ENCODE measurements around the gene SPATS1.
"Not testable (repeated sequence)": the region's sequence is repeated elsewhere in the genome, so short reads cannot be mapped to it uniquely, and the experiment has no call there.

Gene SPATS1

GRCh38 chr6:44338228-44339122, 4.0 kb upstream of the SPATS1 start:
- no peak overlapping the region for H3K4me3 ChIP-seq (ENCODE audit: low read depth, low read length)
- TF ChIP-seq, protein P1, sequence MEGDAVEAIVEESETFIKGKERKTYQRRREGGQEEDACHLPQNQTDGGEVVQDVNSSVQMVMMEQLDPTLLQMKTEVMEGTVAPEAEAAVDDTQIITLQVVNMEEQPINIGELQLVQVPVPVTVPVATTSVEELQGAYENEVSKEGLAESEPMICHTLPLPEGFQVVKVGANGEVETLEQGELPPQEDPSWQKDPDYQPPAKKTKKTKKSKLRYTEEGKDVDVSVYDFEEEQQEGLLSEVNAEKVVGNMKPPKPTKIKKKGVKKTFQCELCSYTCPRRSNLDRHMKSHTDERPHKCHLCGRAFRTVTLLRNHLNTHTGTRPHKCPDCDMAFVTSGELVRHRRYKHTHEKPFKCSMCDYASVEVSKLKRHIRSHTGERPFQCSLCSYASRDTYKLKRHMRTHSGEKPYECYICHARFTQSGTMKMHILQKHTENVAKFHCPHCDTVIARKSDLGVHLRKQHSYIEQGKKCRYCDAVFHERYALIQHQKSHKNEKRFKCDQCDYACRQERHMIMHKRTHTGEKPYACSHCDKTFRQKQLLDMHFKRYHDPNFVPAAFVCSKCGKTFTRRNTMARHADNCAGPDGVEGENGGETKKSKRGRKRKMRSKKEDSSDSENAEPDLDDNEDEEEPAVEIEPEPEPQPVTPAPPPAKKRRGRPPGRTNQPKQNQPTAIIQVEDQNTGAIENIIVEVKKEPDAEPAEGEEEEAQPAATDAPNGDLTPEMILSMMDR (IDR thresholded peaks at IDR 0.05; ENCODE audit: low read depth, low read length): peak; percentile 62

DNA sequence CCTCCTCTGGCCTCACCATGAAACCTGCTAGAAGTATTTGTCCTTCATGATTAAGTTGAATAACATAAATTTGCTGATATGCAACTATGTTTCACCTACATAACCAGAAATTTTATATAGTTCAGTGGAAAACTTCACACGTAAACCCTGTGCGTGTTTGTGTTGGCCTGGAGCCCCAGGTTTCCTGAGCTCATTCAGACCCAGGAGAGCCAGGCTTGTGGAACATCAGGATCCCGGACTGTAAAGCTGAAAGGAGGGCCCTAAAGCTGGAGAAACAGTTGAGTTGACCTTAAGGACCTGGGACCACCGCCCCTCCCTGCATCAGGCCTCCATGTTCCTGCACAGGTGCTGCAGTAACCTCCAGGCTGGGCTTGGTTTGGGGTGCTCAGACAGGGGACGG, 3.1 kb upstream of the SPATS1 start:
- TF ChIP-seq, protein P1 (IDR thresholded peaks at IDR 0.05; ENCODE audit: low read depth, low read length): no peak
- H3K4me3 ChIP-seq (ENCODE audit: low read depth, low read length): no peak overlapping the region

- no peak overlapping the region for H3K4me3 ChIP-seq (ENCODE audit: low read depth, low read length)
- TF ChIP-seq, protein P1 (IDR thresholded peaks at IDR 0.05; ENCODE audit: low read depth, low read length): no peak
Observed at GRCh38 chr6:44339763-44340625, 2.5 kb upstream of the SPATS1 start.

DNA sequence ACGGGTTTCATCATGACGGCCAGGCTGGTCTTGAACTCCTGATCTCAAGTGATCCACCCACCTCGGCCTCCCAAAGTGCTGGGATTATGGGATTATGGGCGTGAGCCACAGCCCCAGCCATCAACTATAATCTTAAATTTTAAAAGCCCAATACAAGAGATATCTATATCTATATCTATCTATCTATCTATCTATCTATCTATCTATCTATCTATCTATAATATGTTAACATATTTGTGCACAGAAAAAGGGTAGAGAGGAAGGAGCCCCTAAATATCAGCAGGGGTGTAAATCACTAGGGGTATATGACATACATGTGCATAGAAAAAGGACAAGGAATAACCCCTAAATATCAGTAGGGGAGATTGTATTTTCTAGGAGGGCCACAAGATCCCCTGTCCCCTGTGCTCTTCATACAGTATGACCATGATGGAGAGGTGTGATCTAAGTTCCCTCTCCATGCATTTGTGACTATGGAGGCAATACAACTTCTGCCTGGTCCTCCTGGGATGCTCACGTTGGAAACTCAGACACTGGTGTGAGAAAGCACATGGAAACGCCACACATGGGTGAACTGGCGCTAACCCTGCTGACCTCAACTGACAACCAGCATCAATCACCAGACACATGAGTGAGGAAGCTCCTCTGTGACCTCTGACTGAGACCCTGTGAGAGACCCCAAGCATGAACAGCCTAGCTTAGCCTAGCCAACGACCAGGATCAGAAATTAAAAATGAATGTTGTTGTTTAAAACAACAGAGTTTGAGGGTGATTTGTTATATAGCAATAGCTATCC, 1.2 kb upstream of the SPATS1 start:
- TF ChIP-seq, protein P1 (IDR thresholded peaks at IDR 0.05; ENCODE audit: low read depth, low read length): no peak
- no peak overlapping the region for H3K4me3 ChIP-seq (ENCODE audit: low read depth, low read length)

DNA sequence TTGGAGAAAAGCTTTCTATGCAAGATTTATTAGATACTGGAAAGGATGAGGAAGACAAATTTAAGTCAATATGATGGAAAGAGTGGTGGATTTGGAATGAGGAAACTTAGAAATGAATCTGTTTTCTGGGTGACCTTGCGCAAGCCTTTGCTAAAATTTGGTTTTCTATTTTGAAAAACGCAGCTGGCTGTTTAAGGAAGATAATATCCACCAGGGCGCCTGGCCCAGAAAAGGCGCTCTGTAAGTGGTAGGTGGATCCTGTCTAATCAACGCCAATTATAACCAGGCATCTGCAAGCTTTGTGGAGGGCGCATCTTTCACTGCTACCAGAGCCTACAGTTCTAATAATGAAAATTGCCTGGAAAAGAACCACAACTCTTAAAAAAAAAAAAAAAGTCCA, 398 bp upstream of the SPATS1 start:
- H3K4me3 ChIP-seq (ENCODE audit: low read depth, low read length): no peak overlapping the region

GRCh38 chr6:44346818-44347217, 4.4 kb downstream of the SPATS1 start:
- not testable (repeated sequence) for H3K4me3 ChIP-seq (ENCODE audit: low read depth, low read length)

More for the DNA sequence above, 398 bp upstream of the SPATS1 start:
- TF ChIP-seq, protein P1 (IDR thresholded peaks at IDR 0.05; ENCODE audit: low read depth, low read length): no peak

DNA sequence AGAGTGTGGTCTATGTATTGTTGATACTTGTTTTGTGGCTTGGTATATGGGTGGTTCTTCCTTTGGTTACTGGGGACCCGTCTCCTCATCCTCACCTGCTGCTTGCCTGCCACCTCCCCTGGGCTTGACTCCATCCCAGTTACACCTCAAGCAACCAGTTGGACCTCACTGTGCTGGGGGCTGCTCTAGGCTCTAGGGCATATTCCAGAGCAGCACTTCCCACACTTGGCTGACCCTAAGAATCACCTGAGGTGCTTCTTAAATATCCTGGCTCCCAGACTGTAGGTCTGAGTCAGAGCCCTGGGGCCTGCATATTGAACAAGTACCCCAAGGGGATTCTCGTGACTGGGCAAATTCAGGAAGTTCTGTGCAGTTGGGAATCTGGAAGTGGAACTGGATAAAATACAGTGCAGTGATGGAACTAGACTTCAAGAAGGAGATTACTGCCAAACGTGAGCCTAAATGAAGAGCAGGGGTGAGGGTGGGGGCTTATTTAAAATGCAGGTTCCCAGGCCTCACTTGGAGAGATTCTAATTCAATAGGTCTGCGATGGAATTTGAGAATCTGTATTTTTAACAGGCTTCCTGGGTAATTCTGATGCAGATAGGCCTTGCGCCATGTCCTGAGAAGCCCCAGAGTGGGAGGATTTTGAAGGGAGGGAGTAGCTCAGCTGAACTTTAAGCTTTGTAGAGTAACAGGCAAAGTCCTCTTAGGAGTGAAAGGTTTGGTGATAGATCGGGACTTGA, 7.6 kb downstream of the SPATS1 start:
- TF ChIP-seq, protein P1 (IDR thresholded peaks at IDR 0.05; ENCODE audit: low read depth, low read length): no peak
- H3K4me3 ChIP-seq (ENCODE audit: low read depth, low read length): no peak overlapping the region

DNA sequence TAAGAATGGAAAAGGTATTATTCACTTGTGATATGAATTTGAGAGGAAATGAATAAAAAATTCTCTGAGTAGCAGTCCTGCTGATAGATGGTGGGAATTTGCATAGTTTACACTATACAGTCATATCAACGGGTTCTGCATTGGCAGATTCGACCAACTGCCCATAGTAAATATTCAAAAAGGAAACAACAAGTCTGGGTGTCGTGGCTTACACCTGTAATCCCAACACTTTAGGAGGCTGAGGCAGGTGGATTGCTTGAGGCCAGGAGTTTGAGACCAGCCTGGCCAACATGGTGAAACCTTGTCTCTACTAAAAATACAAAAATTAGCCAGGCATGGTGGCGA, 8.2 kb downstream of the SPATS1 start:
- not testable (repeated sequence) for H3K4me3 ChIP-seq (ENCODE audit: low read depth, low read length)
